ENCODE data around the gene UBTD2.

Gene UBTD2

GRCh38 chr5:172189693-172190296 is 93.8 kb downstream of the UBTD2 start:
- Histone ChIP-seq H3K4me3 (ENCODE audit: low read depth in 1 of 2, low read length in 2 of 2) (no peak overlapping the region), H3K36me3 (ENCODE audit: insufficient read depth, low read length) (peaks cover 3% of the 10 kb centered on the region; the same call in 1 of the 2 replicates), H3K27me3 (ENCODE audit: insufficient read depth, low read length, poor library complexity) (peaks cover 6% of the 10 kb centered on the region), H3K9me3 (ENCODE audit: insufficient read depth, low read length, severe bottlenecking) (no peaks in the 10 kb centered on the region), H3K79me2 (ENCODE audit: insufficient read depth, low read length) (peaks cover 29% of the 10 kb centered on the region), H4K20me1 (ENCODE audit: insufficient read depth, low read length) (peaks cover 14% of the 10 kb centered on the region), H3K27ac (ENCODE audit: low read length) (no peak overlapping the region), H3K9ac (ENCODE audit: low read depth, low read length) (no peak overlapping the region), H3K4me2 (ENCODE audit: insufficient read depth, low read length) (no peak overlapping the region), H2AFZ (ENCODE audit: low read depth, low read length) (no peak overlapping the region), H3K4me1 (ENCODE audit: insufficient read depth, low read length) (peaks cover 34% of the 10 kb centered on the region)
- ATAC-seq (ENCODE audit: insufficient read depth, low read depth) (no peak), DNase-seq (no peak)
- TF ChIP-seq CTCF (IDR thresholded peaks at IDR 0.05; ENCODE audit: borderline replicate concordance, extremely low read depth, low read length, poor library complexity, severe bottlenecking) (no peak), EZH2 (IDR thresholded peaks at IDR 0.05; ENCODE audit: borderline replicate concordance, low read depth, low read length, severe bottlenecking) (no peak)

- H3K27me3 ChIP-seq (ENCODE audit: insufficient read depth, low read length, poor library complexity) = peaks cover 6% of the 10 kb centered on the region
- H2AFZ ChIP-seq (ENCODE audit: low read depth, low read length) = peak overlapping the region; percentile 95
- H4K20me1 ChIP-seq (ENCODE audit: insufficient read depth, low read length) = peaks cover 17% of the 10 kb centered on the region
- peak overlapping the region; percentile 89 for H3K4me2 ChIP-seq (ENCODE audit: insufficient read depth, low read length)
- no peak overlapping the region for H3K27ac ChIP-seq (ENCODE audit: low read length)
- H3K79me2 ChIP-seq (ENCODE audit: insufficient read depth, low read length) = peaks cover 36% of the 10 kb centered on the region
- no peaks in the 10 kb centered on the region for H3K9me3 ChIP-seq (ENCODE audit: insufficient read depth, low read length, severe bottlenecking)
- peak overlapping the region; percentile 92 to 98; a peak in 3 of 4 replicates for H3K4me3 ChIP-seq (ENCODE audit: low read depth in 1 of 2, low read length in 2 of 2)
- H3K4me1 ChIP-seq (ENCODE audit: insufficient read depth, low read length) = peaks cover 34% of the 10 kb centered on the region
- H3K9ac ChIP-seq (ENCODE audit: low read depth, low read length) = peak overlapping the region; percentile 81
- DNase-seq = no peak
- ATAC-seq (ENCODE audit: insufficient read depth, low read depth) = no peak
- peaks cover 3% of the 10 kb centered on the region; the same call in 1 of the 2 replicates for H3K36me3 ChIP-seq (ENCODE audit: insufficient read depth, low read length)
- TF ChIP-seq CTCF (IDR thresholded peaks at IDR 0.05; ENCODE audit: borderline replicate concordance, extremely low read depth, low read length, poor library complexity, severe bottlenecking) (no peak), EZH2 (IDR thresholded peaks at IDR 0.05; ENCODE audit: borderline replicate concordance, low read depth, low read length, severe bottlenecking) (no peak)
Observed at GRCh38 chr5:172188893-172189692, 94.5 kb downstream of the UBTD2 start.

GRCh38 chr5:172188033-172188892 is 95.3 kb downstream of the UBTD2 start, which contains the start of gene STK10:
Gene STK10, minus strand, starts transcription at chr5:172188224. Its CDS starts 182 bp downstream, at chr5:172188042.
- Histone ChIP-seq H3K4me3 (ENCODE audit: low read depth in 1 of 2, low read length in 2 of 2) (peak within 1 kb of the TSS; percentile 92 to 98), H4K20me1 (ENCODE audit: insufficient read depth, low read length) (peaks cover 20% of the 10 kb centered on the region), H3K27ac (ENCODE audit: low read length) (peak within 1 kb of the TSS; percentile 70), H3K9ac (ENCODE audit: low read depth, low read length) (peak within 1 kb of the TSS; percentile 81), H3K9me3 (ENCODE audit: insufficient read depth, low read length, severe bottlenecking) (no peaks in the 10 kb centered on the region), H3K4me1 (ENCODE audit: insufficient read depth, low read length) (peaks cover 34% of the 10 kb centered on the region), H2AFZ (ENCODE audit: low read depth, low read length) (peak within 1 kb of the TSS; percentile 95), H3K36me3 (ENCODE audit: insufficient read depth, low read length) (peaks cover 3% of the 10 kb centered on the region; the same call in 1 of the 2 replicates), H3K79me2 (ENCODE audit: insufficient read depth, low read length) (peaks cover 44% of the 10 kb centered on the region), H3K27me3 (ENCODE audit: insufficient read depth, low read length, poor library complexity) (peaks cover 6% of the 10 kb centered on the region), H3K4me2 (ENCODE audit: insufficient read depth, low read length) (peak within 1 kb of the TSS; percentile 89)
- TF ChIP-seq EZH2 (IDR thresholded peaks at IDR 0.05; ENCODE audit: borderline replicate concordance, low read depth, low read length, severe bottlenecking) (no peak), CTCF (IDR thresholded peaks at IDR 0.05; ENCODE audit: borderline replicate concordance, extremely low read depth, low read length, poor library complexity, severe bottlenecking) (peak; percentile 93)
- peak; percentile 90 for ATAC-seq (ENCODE audit: insufficient read depth, low read depth)
- peak; percentile 89 for DNase-seq
